ENCODE measurements around the gene CHRNA4.

Gene CHRNA4

DNA sequence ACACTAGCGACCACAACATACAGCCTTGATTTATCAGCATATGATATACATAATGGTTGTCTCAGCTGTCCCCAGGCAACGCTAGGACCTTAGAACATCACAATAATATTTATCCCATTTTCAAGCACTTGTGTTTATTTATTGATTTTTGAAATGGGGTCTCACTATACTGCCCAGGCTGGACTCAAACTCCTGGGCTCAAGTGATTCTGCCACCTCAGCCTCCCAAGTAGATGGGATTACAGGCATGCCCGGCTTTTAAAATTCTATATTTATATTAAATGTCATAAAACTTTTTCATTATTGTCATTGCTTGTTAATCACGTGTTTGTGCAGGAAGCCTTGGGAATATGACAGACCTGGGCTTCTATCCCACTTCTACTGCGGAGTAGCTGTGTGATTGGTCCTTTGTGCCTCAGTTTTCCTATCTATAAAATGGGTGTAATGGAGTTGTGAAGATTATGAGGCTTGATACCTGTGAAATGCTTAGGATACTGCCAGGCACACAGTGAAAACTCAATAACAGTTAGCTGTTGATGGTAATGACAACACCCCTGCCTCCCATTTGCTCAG is 58.0 kb downstream of the CHRNA4 start:
- CTCF ChIA-PET: no interaction called here
- no peak for TF ChIP-seq LEF1 (IDR thresholded peaks at IDR 0.05; ENCODE audit: borderline replicate concordance)
- TF ChIP-seq, protein P1, sequence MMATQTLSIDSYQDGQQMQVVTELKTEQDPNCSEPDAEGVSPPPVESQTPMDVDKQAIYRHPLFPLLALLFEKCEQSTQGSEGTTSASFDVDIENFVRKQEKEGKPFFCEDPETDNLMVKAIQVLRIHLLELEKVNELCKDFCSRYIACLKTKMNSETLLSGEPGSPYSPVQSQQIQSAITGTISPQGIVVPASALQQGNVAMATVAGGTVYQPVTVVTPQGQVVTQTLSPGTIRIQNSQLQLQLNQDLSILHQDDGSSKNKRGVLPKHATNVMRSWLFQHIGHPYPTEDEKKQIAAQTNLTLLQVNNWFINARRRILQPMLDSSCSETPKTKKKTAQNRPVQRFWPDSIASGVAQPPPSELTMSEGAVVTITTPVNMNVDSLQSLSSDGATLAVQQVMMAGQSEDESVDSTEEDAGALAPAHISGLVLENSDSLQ (IDR thresholded peaks at IDR 0.05): no peak
- TF ChIP-seq ELF4 (IDR thresholded peaks at IDR 0.05): no peak
- no peak for TF ChIP-seq SP1 (IDR thresholded peaks at IDR 0.05)
- no peak for TF ChIP-seq TARDBP (IDR thresholded peaks at IDR 0.05)
- no peak for TF ChIP-seq NFRKB (IDR thresholded peaks at IDR 0.05)
- TF ChIP-seq FOXK2 (IDR thresholded peaks at IDR 0.05): no peak
- POLR2A ChIA-PET: no interaction called here
- no peak for DNase-seq (ENCODE audit: extremely low spot score)

DNA sequence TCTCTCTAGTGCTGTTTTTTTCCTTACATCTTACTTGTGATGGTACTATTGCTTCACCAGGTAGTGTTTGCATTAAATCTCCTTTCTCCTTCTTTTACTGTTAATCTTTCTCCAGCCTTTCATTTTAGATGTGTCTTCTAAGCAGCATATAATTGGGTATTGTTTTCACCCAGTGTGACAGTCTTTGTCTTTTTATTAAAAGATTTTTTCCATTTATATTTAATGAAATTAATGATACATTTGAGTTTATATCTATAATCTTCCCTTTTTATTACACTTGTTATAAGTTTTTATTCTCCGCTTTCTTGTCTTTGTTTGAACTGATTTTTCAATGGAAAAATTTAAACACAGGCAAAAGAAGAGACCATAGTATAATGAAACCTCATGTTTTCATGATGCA is 59.5 kb downstream of the CHRNA4 start:
- ChIA-PET CTCF (no interaction called here), POLR2A (no interaction called here)
- DNase-seq (ENCODE audit: extremely low spot score): no peak
- TF ChIP-seq, protein P1 (IDR thresholded peaks at IDR 0.05): no peak
- no peak for TF ChIP-seq NFRKB (IDR thresholded peaks at IDR 0.05)
- TF ChIP-seq SUZ12 (IDR thresholded peaks at IDR 0.05): no peak
- no peak for TF ChIP-seq LEF1 (IDR thresholded peaks at IDR 0.05; ENCODE audit: borderline replicate concordance)
- TF ChIP-seq FOXA1 (IDR thresholded peaks at IDR 0.05): no peak
- no peak for TF ChIP-seq ELF4 (IDR thresholded peaks at IDR 0.05)
- TF ChIP-seq L3MBTL2 (conservative IDR thresholded peaks at IDR 0.05): no peak
- no peak for TF ChIP-seq SP1 (IDR thresholded peaks at IDR 0.05)
- TF ChIP-seq FOXM1 (IDR thresholded peaks at IDR 0.05; ENCODE audit: borderline replicate concordance): no peak

DNA sequence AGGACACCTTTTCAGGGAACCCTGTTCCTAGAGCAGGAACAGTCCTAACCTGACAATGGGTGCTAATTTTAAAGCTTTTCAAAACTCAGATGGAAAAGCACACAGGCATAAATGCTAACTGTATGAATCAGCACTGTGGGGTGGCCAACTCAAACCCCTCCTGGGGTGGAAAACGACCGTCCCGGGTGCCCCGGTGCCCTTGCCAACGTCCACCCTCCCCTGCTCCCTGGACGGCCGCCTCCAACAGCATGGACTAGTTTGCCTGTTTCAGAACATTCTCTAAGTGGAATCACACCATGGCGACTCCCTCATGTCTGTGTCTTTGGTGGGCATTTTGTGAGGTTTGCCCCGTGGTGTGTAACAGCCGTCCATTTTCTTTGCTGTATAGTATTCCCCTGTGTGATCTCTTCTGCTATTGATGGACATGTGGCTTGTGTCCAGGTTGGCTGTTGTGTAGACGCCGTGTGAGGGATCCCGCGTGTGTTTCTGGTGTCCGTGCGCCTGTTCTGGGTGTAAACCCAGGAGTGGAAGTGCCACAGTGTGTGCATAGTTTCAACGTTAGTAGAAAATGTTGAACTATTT is 62.3 kb downstream of the CHRNA4 start:
- CTCF ChIA-PET: interaction anchor here (0.8 kb wide), 1 partner anchor 11 kb away, joined by 3 read pairs; no protein-coding TSS in a partner anchor

DNA sequence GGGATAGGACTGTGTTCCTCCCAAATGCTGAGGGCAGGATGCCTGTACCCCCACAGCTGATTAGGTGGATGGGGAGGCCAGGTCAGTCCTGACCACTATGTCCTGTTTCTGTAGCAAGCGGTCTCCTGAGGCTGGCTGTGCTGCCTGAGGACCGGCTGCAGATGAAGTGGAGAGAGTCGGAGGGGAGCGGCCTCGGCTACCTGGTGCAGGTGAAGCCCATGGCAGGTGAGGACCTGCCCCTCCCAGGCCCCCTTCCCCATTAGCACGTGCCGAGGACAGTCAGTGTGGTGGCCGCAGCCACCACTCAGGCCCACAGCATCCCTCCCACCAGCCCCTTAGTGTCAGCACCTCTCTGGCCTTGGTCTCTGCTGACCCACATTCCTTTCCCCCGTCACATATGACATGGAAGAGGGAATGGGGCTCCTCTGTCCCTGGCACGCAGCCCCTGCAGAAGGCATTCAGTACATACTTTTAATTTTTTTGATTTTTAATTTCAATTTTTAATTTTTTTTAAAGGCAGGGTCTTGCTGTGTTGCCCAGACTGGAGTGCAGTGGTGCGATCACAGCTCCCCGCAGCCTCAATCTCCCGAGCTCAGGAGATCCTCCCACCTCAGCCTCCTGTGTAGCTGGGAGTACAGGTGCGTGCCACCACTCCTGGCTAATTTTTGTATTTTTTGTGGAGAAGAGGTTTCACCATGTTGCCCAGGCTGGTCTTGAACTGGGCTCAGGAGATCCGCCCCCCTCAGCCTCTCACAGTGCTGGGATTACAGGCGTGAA is 63.2 kb downstream of the CHRNA4 start:
- ChIA-PET CTCF (interaction anchor here (1.6 kb wide), 1 partner anchor 74 kb away, joined by 4 read pairs; no protein-coding TSS in a partner anchor), POLR2A (no interaction called here)
- DNase-seq (ENCODE audit: extremely low spot score): no peak
- TF ChIP-seq, protein P1 (IDR thresholded peaks at IDR 0.05): no peak
- TF ChIP-seq FOXM1 (IDR thresholded peaks at IDR 0.05; ENCODE audit: borderline replicate concordance): no peak
- no peak for TF ChIP-seq L3MBTL2 (conservative IDR thresholded peaks at IDR 0.05)
- TF ChIP-seq FOXA1 (IDR thresholded peaks at IDR 0.05): no peak
- TF ChIP-seq HDGF (IDR thresholded peaks at IDR 0.05; ENCODE audit: borderline replicate concordance): no peak
- TF ChIP-seq BHLHE40 (IDR thresholded peaks at IDR 0.05; ENCODE audit: borderline replicate concordance): no peak
- no peak for TF ChIP-seq ELF4 (IDR thresholded peaks at IDR 0.05)
- no peak for TF ChIP-seq NFRKB (IDR thresholded peaks at IDR 0.05)
- TF ChIP-seq CTBP1 (IDR thresholded peaks at IDR 0.05; ENCODE audit: borderline replicate concordance): no peak
- no peak for TF ChIP-seq ARNT (IDR thresholded peaks at IDR 0.05)
- no peak for TF ChIP-seq FOXK2 (IDR thresholded peaks at IDR 0.05)
- TF ChIP-seq TARDBP (IDR thresholded peaks at IDR 0.05): no peak
- no peak for TF ChIP-seq SP1 (IDR thresholded peaks at IDR 0.05)
- no peak for TF ChIP-seq SUZ12 (IDR thresholded peaks at IDR 0.05)
- no peak for TF ChIP-seq ZNF384 (IDR thresholded peaks at IDR 0.05)
- TF ChIP-seq LEF1 (IDR thresholded peaks at IDR 0.05; ENCODE audit: borderline replicate concordance): no peak

More for the DNA sequence above, 62.3 kb downstream of the CHRNA4 start:
- DNase-seq (ENCODE audit: extremely low spot score): no peak
- no peak for TF ChIP-seq SUZ12 (IDR thresholded peaks at IDR 0.05)
- POLR2A ChIA-PET: no interaction called here

DNA sequence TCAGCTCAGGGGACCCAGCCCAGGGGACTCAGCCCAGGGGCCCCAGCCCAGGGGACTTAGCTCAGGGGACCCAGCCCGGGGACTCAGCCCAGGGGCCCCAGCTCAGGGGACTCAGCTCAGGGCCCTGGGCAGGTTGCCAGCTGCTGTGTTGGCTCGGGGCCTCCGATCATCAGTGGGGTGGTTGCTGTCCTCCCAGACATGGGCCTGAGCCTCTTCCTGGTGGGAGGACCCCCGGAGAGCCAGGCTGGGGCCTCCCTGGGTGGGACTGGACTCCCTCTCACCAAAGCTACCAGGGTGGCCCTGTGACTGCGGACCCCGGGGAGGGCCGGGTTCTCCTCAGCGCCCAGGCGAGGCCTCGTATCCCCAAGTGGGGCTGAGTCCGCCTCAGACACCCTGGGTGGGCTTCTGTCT is 63.8 kb downstream of the CHRNA4 start:
- DNase-seq (ENCODE audit: extremely low spot score): no peak
- CTCF ChIA-PET: interaction anchor here (1.6 kb wide), 1 partner anchor 73 kb away, joined by 4 read pairs; no protein-coding TSS in a partner anchor
- POLR2A ChIA-PET: no interaction called here

More for the DNA sequence above, 63.8 kb downstream of the CHRNA4 start:
- TF ChIP-seq FOXK2 (IDR thresholded peaks at IDR 0.05): no peak
- no peak for TF ChIP-seq CTBP1 (IDR thresholded peaks at IDR 0.05; ENCODE audit: borderline replicate concordance)
- TF ChIP-seq NFRKB (IDR thresholded peaks at IDR 0.05): no peak
- TF ChIP-seq SP1 (IDR thresholded peaks at IDR 0.05): no peak
- no peak for TF ChIP-seq HDGF (IDR thresholded peaks at IDR 0.05; ENCODE audit: borderline replicate concordance)
- TF ChIP-seq ELF4 (IDR thresholded peaks at IDR 0.05): no peak
- TF ChIP-seq SUZ12 (IDR thresholded peaks at IDR 0.05): no peak
- no peak for TF ChIP-seq BHLHE40 (IDR thresholded peaks at IDR 0.05; ENCODE audit: borderline replicate concordance)
- no peak for TF ChIP-seq ZNF384 (IDR thresholded peaks at IDR 0.05)
- TF ChIP-seq TARDBP (IDR thresholded peaks at IDR 0.05): no peak
- no peak for TF ChIP-seq FOXA1 (IDR thresholded peaks at IDR 0.05)
- TF ChIP-seq, protein P1 (IDR thresholded peaks at IDR 0.05): no peak
- no peak for TF ChIP-seq FOXM1 (IDR thresholded peaks at IDR 0.05; ENCODE audit: borderline replicate concordance)
